DMS153 treated with DMSO at 0.1 percent for 48 hours (cell line): ENCODE data around the gene CBFA2T3.

Experiments used
- DNase-seq: peaks from one replicate; lab custom pipeline; 2025; ENCODE audit not compliant: unreplicated experiment; lab: John Stamatoyannopoulos, UW

Gene CBFA2T3

DNA sequence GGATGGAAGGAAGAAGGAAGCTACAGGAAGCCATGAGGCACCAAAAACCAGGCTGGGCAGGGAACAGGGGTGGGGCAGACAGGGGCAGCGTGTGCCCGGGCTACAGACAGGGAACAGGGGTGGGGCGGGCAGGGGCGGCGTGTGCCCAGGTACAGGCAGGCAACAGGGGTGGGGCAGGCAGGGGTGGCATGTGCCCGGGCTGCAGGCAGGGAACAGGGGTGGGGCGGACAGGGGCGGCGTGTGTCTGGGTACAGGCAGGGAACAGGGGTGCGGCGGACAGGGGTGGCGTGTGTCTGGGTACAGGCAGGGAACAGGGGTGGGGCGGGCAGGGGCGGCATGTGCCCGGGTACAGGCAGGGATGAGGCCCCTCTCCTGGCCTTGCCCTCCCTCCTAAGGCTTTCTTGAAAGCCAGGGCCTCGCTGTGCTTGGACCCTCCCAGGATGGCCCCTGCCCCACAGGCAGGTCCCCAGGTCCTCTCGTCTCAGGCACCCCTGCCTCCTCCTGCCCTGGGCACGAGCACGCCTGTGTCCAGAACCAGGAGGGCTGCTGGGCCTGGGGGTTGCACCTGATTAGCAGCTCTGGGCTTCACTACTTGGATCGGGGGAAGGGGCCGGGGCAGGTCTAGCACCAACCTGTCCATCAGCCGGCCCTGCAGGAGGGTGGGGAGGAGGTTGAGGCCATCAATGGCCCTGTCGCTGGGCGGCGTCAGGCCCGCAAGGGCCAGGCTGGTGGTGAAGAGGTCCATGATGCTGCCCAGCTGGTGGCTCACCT, 150.8 kb downstream of the CBFA2T3 start:
- no peak for DNase-seq

DNA sequence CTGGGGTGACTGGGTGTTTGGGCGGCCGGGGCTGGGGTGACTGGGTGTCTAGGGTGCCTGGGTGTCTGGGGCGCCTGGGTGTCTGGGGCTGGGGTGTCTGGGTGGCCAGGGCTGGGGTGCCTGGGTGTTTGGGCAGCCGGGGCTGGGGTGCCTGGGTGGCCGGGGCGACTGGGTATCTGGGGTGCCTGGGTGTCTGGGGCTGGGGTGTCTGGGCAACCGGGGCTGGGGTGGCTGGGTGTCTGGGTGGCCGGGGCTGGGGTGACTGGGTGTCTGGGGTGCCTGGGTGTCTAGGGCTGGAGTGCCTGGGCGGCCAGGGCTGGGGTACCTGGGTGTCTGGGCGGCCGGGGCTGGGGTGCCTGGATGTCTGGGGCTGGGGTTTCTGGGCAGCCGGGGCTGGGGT, 151.9 kb downstream of the CBFA2T3 start:
- no peak for DNase-seq
